PFSK-1 (cell line): ENCODE measurements around the gene CAMKMT.

ENCODE experiments used
- FOXP2 ChIP-seq: optimal IDR thresholded peaks from 2 replicates; pipeline ENCODE3; 2011; ENCODE audit warnings: borderline replicate concordance, control low read depth, inconsistent platforms; ENCODE audit not compliant: insufficient read depth; ENCODE audit errors: extremely low read length, extremely low read depth
- POLR2AphosphoS5 ChIP-seq: IDR thresholded peaks from 2 replicates; pipeline ENCODE4 v1.6.1; 2012; ENCODE audit warnings: low read depth, mild to moderate bottlenecking, control low read depth, low read length, moderate library complexity
- SIN3A ChIP-seq: IDR thresholded peaks from 2 replicates; pipeline ENCODE4 v1.6.1; 2012; ENCODE audit warnings: mild to moderate bottlenecking, low read length, moderate library complexity, borderline replicate concordance; ENCODE audit not compliant: insufficient read depth
- TAF1 ChIP-seq: IDR thresholded peaks from 2 replicates; pipeline ENCODE4 v1.6.1; 2012; ENCODE audit warnings: low read length, control low read depth, borderline replicate concordance; ENCODE audit not compliant: insufficient read depth
- TF ChIP-seq, protein P1 (sequence below), 2 experiments: IDR thresholded peaks; 2 replicates each; pipeline versions ENCODE4 v1.6.1 to v1.8.0; 2011 to 2012; ENCODE audit warnings: low read depth in 2 of 2, low read length in 2 of 2, control low read depth in 1 of 2, inconsistent platforms in 1 of 2, mild to moderate bottlenecking in 1 of 2, moderate library complexity in 1 of 2; ENCODE audit not compliant: insufficient read depth in 1 of 2

- TF ChIP-seq, protein P1, sequence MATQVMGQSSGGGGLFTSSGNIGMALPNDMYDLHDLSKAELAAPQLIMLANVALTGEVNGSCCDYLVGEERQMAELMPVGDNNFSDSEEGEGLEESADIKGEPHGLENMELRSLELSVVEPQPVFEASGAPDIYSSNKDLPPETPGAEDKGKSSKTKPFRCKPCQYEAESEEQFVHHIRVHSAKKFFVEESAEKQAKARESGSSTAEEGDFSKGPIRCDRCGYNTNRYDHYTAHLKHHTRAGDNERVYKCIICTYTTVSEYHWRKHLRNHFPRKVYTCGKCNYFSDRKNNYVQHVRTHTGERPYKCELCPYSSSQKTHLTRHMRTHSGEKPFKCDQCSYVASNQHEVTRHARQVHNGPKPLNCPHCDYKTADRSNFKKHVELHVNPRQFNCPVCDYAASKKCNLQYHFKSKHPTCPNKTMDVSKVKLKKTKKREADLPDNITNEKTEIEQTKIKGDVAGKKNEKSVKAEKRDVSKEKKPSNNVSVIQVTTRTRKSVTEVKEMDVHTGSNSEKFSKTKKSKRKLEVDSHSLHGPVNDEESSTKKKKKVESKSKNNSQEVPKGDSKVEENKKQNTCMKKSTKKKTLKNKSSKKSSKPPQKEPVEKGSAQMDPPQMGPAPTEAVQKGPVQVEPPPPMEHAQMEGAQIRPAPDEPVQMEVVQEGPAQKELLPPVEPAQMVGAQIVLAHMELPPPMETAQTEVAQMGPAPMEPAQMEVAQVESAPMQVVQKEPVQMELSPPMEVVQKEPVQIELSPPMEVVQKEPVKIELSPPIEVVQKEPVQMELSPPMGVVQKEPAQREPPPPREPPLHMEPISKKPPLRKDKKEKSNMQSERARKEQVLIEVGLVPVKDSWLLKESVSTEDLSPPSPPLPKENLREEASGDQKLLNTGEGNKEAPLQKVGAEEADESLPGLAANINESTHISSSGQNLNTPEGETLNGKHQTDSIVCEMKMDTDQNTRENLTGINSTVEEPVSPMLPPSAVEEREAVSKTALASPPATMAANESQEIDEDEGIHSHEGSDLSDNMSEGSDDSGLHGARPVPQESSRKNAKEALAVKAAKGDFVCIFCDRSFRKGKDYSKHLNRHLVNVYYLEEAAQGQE (IDR thresholded peaks at IDR 0.05; ENCODE audit: insufficient read depth in 1 of 2, low read depth in 2 of 2, low read length in 2 of 2): no peak
- TF ChIP-seq POLR2AphosphoS5: no peak
- no peak for TF ChIP-seq TAF1
- no peak for TF ChIP-seq FOXP2
- TF ChIP-seq SIN3A: no peak
Observed at GRCh38 chr2:44598330-44599119, 236.8 kb downstream of the CAMKMT start.
